ENCODE data around the gene GPR173.

Gene GPR173

GRCh38 chrX:53072418-53073114 is 24.0 kb downstream of the GPR173 start:
- CTCF ChIA-PET = interaction anchor here (0.6 to 1.9 kb wide), 22 partner anchors 8 to 1602 kb away, joined by 3 to 18 read pairs (median 4); partner anchors contain the start of gene TSPYL2
- POLR2A ChIA-PET = interaction anchor here (1.1 to 2.7 kb wide), 4 partner anchors 8 to 77 kb away, joined by 3 to 44 read pairs (median 4); partner anchors contain the start of gene TSPYL2
- Histone ChIP-seq H3K4me1 (ENCODE audit: control insufficient read depth, insufficient read depth, low read length) (no peaks in the 10 kb centered on the region), H3K4me3 (ENCODE audit: low read depth, low read length) (no peak overlapping the region), H3K27ac (ENCODE audit: extremely low read depth, low read depth, low read length) (peak overlapping the region; percentile 29; the same call in 1 of the 2 replicates), H3K9me3 (ENCODE audit: control insufficient read depth, insufficient read depth, low read depth, low read length) (no peaks in the 10 kb centered on the region), H3K36me3 (ENCODE audit: control insufficient read depth in 2 of 2, insufficient read depth in 1 of 2, low read length in 2 of 2) (no peaks in the 10 kb centered on the region)
- TF ChIP-seq ZBTB17 (tag by site-specific recombination; IDR thresholded peaks at IDR 0.05) = peak; percentile 70
- TF ChIP-seq ZNF777 (tag by site-specific recombination; IDR thresholded peaks at IDR 0.05; ENCODE audit: borderline replicate concordance) = no peak
- no peak for TF ChIP-seq PATZ1 (tag by site-specific recombination; IDR thresholded peaks at IDR 0.05)
- no peak for TF ChIP-seq ZNF585B (tag by site-specific recombination; IDR thresholded peaks at IDR 0.05)
- no peak for TF ChIP-seq YY1 (tag by site-specific recombination; IDR thresholded peaks at IDR 0.05)
- peak; percentile 99 for TF ChIP-seq PRDM1 (tag by site-specific recombination; IDR thresholded peaks at IDR 0.05)
- no peak for TF ChIP-seq ZNF292 (tag by site-specific recombination; IDR thresholded peaks at IDR 0.05; ENCODE audit: borderline replicate concordance, low read depth)
- TF ChIP-seq ZNF366 (tag by site-specific recombination; conservative IDR thresholded peaks at IDR 0.05) = peak; percentile 94
- TF ChIP-seq ZNF202 (tag by site-specific recombination; IDR thresholded peaks at IDR 0.05; ENCODE audit: borderline replicate concordance) = 0 out of 2 replicates have a peak, but pooled peaks have one; percentile 57
- TF ChIP-seq ZNF639 (tag by site-specific recombination; IDR thresholded peaks at IDR 0.05) = 0 out of 2 replicates have a peak, but pooled peaks have one; percentile 55
- no peak for TF ChIP-seq ZBTB6 (tag by site-specific recombination; IDR thresholded peaks at IDR 0.05)
- peak; percentile 95 for TF ChIP-seq ZNF596 (tag by site-specific recombination; IDR thresholded peaks at IDR 0.05)
- no peak for TF ChIP-seq ZNF280D (tag by site-specific recombination; IDR thresholded peaks at IDR 0.05)
- no peak for TF ChIP-seq ZBTB7A (tag by site-specific recombination; IDR thresholded peaks at IDR 0.05; ENCODE audit: low read depth)
- TF ChIP-seq TCF7L2 (IDR thresholded peaks at IDR 0.05; ENCODE audit: borderline replicate concordance, low read depth, low read length) = no peak
- no peak for TF ChIP-seq ZIC2 (tag by site-specific recombination; IDR thresholded peaks at IDR 0.05)
- TF ChIP-seq ZFHX2 (tag by site-specific recombination; conservative IDR thresholded peaks at IDR 0.05) = no peak
- no peak for TF ChIP-seq ZNF37A (tag by site-specific recombination; IDR thresholded peaks at IDR 0.05)
- TF ChIP-seq ZSCAN4 (tag by site-specific recombination; IDR thresholded peaks at IDR 0.05) = peak; percentile 18; the same call in 1 of the 2 replicates
- TF ChIP-seq KLF8 (tag by site-specific recombination; IDR thresholded peaks at IDR 0.05) = 0 out of 2 replicates have a peak, but pooled peaks have one; percentile 30
- TF ChIP-seq GFI1B (tag by site-specific recombination; IDR thresholded peaks at IDR 0.05) = no peak
- no peak for TF ChIP-seq ZNF776 (tag by site-specific recombination; IDR thresholded peaks at IDR 0.05; ENCODE audit: borderline replicate concordance)
- TF ChIP-seq ZBTB11 (tag by site-specific recombination; conservative IDR thresholded peaks at IDR 0.05; ENCODE audit: low read depth) = no peak
